NT2/D1 (cell line): ENCODE measurements around the gene DCN.

ENCODE experiments used
- YY1 ChIP-seq: IDR thresholded peaks from 2 replicates; pipeline ENCODE4 v1.6.1; 2011; ENCODE audit not compliant: insufficient read length, insufficient read depth
- ZNF274 ChIP-seq: IDR thresholded peaks from 2 replicates; pipeline ENCODE4 v1.6.1; 2011; ENCODE audit warnings: mild to moderate bottlenecking, low read depth, low read length

- TF ChIP-seq ZNF274 (no peak), YY1 (no peak)
Observed at GRCh38 chr12:91179315-91179714, 3.3 kb downstream of the DCN start.
